NCI-H526 (cell line): ENCODE data around the gene TSHB.
A peak's percentile ranks its signal among the peaks of the same experiment; 100 is the strongest.

Experiments
- DNase-seq, 2 experiments: peaks; one replicate each; lab custom pipeline; 2025; lab: John Stamatoyannopoulos, UW

Gene TSHB

DNA sequence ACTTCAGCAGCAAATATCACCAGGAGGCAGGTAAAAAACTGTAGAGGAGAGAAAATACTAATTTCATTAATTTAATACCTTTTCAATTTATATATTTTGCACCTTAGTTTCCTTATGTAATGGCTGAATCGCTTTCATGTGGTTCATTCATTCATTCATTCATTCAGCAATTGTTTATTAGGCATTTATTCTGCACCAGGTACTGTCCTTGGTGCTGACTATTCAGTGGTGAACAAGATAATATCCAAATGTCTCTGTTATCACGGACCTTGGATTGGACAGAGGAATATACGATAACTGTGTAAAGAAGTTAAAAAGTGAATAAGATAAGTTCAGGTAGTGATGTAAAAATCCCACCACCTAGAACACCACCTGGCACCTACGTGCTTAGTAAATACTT is 30.9 kb downstream of the TSHB start:
- DNase-seq: no peak

DNA sequence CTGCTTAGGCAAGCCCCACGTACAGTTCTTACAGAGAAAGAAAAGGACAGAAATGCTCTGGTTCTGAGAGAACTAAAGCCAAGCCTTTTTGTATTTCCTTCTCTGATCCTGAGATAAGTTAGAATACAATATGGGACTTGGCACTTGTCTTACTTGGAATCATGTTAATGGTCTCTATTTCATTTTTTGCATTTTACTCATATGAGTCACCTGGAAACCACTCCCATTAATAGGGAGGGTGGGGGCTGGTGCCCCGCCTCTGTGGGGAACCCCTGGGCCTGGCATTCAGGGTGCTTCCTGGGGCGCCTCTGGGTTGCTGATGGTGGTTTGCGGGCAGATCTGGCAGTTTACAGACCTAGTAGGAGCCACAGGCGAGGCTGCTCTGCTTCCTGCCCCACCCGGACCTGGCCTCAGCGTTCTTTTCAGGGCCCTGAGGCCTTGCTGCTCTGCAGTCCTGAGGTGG is 32.9 kb downstream of the TSHB start:
- peak; percentile 50 to 81 for DNase-seq

DNA sequence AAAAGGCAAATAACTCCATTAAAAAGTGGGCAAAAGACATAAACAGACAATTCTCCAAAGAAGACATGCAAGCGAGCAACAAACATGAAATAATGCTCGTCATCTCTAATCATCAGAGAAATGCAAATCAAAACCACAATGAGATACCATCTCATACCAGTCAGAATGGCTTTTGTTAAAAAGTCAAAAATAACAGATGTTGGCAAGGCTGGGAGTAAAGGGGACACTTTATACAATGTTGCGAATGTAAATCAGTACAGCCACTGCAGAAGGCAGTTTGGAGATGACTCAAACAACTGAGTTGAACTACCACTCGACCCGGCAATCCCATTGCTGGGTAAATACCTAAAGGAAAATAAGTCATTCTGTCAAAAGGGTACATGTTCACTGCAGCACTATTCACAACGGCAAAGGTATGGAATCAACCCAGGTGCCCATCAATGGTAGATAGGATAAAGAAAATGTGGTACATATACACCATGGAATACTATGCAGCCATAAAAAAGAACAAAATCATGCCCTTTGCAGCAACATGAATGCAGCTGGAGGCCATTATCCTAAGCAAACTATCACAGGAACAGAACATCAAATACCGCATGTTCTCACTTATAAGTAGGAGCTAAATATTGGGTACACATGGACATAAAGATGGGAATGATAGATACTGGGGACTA is 33.7 kb downstream of the TSHB start:
- peak; percentile 76 to 86 for DNase-seq

DNA sequence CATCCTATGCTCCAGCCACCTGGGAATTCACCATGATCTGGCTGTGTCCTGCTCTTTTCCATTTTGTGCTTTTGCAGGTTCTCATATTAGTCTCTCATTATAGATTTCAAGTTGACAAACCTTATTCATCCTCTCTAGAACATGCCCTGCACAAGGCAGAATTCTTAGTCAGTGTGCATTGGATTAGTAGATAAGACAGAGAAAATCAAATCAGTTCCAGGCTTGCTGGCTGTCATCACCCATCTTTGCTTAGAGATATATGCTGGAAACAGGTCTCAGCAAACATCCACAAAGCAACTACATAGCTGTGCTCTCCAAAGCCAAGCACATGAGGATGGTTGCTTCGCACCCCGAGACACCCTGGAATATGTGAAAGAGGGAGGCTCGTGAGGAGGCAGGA is 34.8 kb downstream of the TSHB start:
- DNase-seq: no peak

DNA sequence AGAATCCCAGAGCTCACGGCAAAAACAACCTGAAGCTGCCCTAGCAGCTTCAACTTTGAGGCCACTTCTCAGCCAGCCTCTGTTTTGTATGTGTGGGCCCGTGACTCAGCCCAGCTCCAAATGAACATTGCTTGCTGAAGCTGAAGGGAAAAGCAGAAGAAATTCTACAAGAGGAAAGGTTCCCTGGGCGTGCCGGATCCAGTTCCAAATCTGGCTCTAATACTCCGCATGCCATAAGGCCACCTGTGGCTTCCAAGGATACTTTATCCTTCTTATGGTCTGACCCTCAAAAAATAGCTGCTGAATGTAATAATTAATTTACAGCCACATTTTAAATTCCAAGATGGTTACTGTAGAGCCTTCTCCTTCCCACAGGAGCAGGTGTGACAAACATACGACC is 35.4 kb downstream of the TSHB start:
- DNase-seq: no peak

DNA sequence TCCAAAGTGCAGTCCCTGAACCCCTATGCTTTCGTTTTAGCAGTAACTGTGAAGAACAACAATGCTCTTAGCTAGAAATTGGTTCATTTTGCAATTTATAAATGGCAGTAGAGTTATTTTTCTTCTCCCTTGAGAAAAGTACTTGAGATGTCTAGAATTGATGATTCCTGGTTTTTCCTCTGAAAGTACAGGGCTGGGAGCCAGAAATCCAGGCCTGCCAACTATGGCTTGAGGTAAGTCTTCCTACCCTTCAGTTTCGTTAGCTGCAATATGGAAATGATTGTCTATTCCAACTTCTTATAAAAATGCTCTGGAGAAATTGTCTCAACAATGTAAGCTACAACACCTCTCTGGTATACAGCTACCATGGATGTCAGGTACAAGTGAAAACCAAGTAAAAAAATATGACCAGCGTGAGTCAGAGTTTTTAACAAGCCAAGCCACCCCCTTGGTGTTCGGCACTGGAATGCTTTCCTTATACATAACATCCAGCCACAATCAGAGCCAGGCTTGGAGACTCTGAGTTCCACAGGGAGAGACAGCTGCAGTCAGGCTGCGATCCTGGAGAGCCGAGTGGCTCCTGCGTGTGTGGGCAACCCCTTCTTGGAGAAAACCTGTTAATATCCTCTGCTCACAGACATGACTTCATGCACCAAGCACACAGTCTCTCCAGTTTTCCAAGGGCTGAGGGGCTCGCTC is 37.7 kb downstream of the TSHB start:
- DNase-seq: no peak

DNA sequence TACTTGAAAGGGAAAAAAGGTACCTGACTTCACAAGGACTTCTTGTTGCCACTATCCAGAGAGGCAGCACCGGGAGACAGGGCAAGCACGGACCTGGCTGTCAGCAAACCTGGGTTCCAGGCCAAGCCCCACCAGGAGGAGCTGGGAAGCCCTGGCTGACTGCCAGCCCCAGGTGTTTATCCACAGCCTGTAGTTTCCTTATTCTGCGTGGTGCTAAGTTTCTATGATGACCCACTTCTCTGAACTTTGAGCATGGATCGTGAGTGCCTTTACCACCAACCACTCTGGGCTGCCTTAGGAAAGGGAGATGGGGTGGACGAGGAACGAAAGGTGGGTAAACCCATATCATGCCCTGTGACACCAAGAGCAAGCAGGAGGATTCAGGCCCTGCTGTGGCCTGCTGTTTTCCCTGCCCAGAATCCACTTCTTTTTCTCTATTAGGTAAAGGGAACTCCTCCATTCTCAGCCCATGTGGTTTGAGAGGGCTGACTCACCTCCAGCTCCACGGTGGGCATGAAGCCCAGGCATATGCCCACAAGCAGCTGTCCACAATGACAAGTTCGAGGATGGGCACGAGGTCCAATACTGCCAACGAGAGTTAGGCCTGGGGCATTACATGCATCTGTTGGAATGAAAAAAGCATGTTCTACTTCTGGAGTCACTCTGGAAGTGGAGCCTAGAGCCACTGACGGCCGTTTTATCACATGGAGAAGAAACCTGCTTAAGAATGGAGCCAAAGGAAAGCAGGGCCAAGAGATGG is 39.4 kb downstream of the TSHB start:
- DNase-seq: no peak

DNA sequence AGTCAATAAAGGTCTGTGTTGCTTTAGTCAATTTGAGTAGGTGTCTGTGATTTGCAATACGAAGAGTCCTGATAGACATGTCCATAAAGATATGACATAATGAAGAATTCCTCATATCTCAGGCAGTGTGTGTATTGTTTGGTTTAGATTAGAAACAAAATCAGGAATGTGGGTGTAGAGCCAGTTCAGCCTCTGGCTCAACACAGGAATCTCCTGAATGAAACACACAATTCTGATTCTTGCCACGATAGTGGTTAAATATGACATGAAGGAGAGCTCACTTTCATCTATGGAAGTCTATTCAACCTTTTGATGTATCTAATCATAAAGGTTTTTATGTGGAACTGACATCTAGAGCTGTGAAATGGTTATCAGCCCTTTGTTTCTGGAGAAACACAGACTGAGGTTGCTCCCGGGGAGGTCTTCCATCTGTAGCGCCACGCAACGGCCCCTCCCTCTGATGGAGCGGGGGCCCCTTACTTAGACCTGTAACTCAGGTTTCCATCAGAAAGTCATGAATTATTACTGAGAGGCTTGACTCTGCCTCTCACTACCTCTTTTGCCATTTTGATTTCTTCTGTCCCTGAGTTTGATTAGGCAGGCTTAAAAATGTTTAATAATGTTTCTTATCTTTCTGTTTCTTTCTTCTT is 40.2 kb downstream of the TSHB start:
- no peak for DNase-seq

DNA sequence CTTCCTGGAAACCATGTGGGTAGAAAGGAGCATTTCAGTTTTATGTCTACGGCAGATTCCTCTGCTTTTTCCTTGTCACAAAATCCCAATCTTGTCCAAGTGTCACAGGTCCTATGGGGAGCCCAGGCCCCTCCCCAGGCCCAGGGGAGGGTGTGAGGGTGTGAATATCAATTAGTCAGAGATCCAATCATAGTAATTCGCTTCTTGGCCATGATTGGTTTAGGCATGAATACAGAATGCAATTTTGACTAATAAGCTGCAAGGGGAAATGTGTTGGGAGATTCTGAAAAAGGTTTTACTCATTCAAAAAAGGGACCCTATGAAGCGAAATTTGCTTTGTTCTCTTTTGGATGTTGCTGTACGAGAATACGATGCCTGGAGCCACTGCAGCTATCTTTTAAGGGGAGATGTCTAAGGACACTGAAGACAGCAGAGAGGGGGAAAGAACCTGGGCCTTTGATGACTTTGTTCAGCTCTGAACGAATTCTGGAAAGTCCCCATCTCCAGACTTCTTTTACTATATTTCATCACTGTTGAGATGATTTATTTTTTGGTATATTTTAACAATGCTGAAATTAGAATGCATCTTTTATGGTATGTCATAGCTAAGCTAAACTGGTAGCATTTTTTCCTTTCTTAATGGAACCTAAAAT is 41.5 kb downstream of the TSHB start:
- no peak for DNase-seq

DNA sequence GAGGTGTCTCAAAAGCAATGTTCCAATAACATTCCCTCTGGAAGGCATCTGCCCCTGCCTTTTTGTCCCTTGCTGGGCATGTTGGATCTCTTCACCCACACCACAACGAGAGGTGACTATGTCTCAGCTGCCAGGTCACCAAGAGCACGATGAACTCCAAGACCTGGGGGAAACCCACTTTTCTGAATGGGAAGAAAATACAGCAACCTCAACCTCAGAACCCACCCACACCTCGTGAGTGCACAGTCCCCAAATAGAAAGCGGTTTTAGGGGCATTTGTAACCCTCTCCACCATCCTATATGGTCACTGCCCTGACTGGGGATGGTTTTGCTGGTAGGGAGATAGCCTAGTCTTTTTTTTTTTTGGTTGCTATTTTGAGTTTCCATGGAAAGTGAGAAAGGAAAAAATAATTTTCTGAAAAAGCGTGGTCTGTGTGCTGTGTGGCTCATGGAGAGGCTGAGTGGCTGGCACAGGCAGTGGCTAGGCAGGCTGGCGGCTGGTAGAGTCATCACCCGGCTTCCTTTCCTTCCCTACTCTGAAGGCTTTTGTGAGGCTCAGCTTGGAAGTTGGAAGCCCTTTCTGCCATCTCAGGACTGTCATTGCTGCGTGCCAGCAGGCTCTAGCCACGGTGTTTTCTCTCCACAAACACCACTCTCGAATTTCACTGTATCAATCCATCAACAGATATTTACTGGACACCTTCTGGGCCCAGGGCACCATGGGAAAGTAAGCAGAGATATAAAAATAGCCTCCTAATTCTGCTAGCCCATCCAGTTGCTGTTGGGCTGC is 43.9 kb downstream of the TSHB start:
- DNase-seq: no peak

DNA sequence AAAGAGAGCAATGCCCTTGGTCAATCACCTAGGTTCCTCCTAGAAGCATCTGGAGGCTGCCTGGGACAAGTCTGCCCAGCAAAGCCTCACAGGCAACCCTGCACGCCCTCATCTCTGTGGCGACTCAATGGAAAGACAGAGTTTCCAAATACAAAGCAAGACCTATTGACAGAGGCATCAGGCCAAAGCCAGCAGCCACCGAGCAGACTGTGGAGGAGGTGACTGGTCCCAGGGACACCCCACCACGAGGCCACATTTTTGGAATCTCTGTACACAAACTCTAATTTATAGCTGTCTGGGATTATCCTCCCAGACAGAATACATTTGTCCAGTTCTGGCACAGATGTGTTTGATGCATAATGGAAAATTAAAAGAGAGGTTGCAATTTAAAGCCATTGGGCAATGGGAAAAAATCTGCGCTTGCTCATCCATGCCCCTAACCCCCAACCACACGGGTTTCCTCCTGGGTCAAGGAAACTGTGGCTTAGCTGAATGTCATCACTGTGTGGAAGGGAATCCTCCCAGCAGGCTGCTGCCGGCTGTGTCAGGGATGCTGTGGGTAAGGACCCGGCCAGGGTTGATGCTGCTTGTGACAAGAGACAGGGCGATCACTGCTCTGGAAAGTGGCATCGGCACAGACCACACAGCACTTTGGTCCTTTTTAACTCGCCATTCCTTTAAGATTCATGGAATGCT is 45.4 kb downstream of the TSHB start:
- no peak for DNase-seq

DNA sequence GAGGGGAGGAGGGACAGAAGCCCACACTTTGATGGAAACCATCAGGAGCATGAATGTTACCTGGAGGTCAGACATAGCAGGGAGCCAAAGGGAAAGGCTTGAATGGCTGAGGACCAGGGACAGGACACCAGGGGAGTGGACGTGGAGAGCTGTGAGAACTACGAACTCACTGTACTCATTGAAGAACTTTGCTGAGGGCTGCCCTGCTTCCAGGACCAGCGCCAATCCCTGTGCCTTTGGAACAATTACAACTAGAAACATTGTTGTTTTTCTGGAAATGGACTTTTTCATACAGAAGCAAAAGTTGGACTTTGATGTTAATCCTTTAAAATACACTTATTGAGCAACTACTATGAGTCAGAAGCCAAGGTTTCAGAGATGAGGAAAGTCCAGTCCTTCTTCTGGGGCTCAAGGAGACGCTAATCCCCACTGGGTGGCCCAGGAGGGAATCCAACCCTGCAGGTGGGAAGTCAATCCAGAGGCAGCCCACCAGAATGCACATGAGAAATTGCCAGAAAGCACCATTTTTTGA is 46.8 kb downstream of the TSHB start:
- no peak for DNase-seq

DNA sequence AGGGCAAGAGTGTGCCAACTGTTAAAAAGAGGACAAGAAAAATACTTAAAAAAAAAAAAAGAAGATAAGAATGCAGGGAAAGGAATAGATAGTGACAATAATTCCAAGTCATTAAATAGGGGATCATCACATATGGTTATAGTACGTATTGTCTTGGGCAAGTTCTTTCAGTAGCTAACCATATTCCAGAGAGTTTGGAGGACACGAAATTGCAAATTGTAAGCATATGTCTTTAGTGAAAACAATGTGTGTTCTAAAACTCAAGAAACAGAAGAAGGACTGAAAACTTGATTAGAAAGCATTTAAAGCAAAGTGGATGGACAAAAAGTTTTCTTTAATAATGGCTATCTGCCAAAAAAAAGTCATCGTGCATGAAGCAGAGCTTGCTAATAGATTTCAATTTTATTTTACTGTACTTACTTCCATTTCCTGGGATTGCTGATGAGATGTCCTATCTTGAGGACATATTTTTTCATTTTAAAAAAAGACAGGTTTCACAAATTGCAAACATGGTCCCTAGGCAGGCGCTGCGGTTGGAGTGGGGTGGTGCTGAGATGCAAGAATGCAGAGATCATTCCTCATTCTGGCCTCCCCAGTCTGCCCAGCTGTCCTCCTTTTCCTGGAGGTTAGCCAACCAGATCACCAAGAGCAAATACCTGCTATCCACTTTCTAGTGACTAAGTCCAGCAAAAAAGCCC is 47.8 kb downstream of the TSHB start:
- DNase-seq: no peak

DNA sequence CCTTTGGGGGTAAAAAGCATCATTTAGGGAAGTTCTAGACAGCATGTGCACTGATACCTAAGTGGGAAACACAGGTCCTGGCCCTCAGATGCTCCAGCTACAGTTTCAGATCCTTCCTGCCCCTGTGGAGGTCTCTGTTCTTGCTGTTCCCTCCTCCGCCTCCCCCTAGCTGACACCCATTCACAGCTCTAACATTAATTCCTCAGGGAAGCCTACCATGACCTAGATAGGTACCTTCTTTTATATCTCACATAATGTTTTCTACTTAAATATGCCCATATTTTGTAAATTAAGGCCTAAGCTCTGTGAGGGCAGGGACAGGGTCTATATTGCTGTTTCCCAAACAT is 48.3 kb downstream of the TSHB start:
- no peak for DNase-seq

DNA sequence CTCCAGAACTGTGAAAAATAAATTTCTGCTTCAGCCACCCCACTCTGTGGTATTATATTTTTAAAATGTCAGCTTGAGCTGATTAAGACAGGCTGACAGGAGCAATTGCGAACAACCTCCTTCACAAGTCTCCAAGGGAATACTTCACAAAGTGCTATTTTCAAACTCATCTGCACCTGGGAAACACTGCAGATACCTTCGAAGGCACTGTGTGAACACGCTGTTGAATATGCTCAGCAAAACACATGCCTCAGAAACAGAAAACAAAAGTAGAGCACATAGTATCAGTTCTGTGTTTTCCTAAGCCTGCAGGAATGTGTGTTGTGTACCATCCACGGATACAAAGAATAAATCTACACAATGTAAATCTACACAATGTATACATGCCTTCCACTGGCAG is 49.1 kb downstream of the TSHB start:
- DNase-seq: no peak

DNA sequence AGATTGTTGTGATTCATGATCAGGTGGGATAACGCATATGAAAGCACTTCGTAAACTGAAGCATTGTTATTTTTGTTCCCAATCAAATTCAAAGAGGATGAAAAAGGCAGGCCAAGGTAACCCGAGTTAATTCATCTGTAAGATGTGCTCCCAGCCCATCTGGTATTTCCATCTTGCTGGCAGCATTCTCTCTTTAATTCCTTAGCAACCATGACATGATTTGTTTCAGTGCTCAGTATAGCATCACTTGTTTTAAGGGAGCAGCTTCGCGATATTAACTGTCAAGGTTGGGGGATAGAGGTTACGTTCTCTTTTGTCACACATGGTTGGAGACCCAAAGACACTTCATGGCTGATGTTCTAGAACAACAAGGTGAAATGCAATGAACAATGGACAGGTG is 53.3 kb downstream of the TSHB start:
- no peak for DNase-seq
